ENCODE results near the gene TRIO. TPM values are rescaled to one million over a fixed set of nuclear protein-coding genes. Genes with fewer than 3 reads are reported as not detected.

Gene TRIO
- polyA plus RNA-seq, 3 donors = 104 to 124 (median 116) TPM

GRCh38 chr5:14228219-14228618 is 85.1 kb downstream of the TRIO start:
- DNase-seq (ENCODE audit: extremely low read depth in 1 of 11, low read depth in 9 of 11, low spot score in 4 of 11) = no peak

- no peak for DNase-seq (ENCODE audit: extremely low read depth in 1 of 11, low read depth in 9 of 11, low spot score in 4 of 11)
Observed at GRCh38 chr5:14229181-14229580, 86.0 kb downstream of the TRIO start.

- DNase-seq (ENCODE audit: extremely low read depth in 1 of 11, low read depth in 9 of 11, low spot score in 4 of 11) = no peak
Observed at GRCh38 chr5:14229734-14230133, 86.6 kb downstream of the TRIO start.

GRCh38 chr5:14231156-14231555 is 88.0 kb downstream of the TRIO start:
- DNase-seq (ENCODE audit: extremely low read depth in 1 of 11, low read depth in 9 of 11, low spot score in 4 of 11) = no peak

GRCh38 chr5:14231890-14232289 is 88.7 kb downstream of the TRIO start:
- DNase-seq (ENCODE audit: extremely low read depth in 1 of 11, low read depth in 9 of 11, low spot score in 4 of 11) = no peak

GRCh38 chr5:14234204-14234603 is 91.1 kb downstream of the TRIO start:
- no peak for DNase-seq (ENCODE audit: extremely low read depth in 1 of 11, low read depth in 9 of 11, low spot score in 4 of 11)

GRCh38 chr5:14235872-14236271 is 92.7 kb downstream of the TRIO start:
- no peak for DNase-seq (ENCODE audit: extremely low read depth in 1 of 11, low read depth in 9 of 11, low spot score in 4 of 11)

- no peak for DNase-seq (ENCODE audit: extremely low read depth in 1 of 11, low read depth in 9 of 11, low spot score in 4 of 11)
Observed at GRCh38 chr5:14236757-14237156, 93.6 kb downstream of the TRIO start.

GRCh38 chr5:14237317-14238086 is 94.4 kb downstream of the TRIO start:
- no peak for DNase-seq (ENCODE audit: extremely low read depth in 1 of 11, low read depth in 9 of 11, low spot score in 4 of 11)

- DNase-seq (ENCODE audit: extremely low read depth in 1 of 11, low read depth in 9 of 11, low spot score in 4 of 11) = no peak
Observed at GRCh38 chr5:14238272-14238671, 95.1 kb downstream of the TRIO start.

GRCh38 chr5:14239404-14239803 is 96.3 kb downstream of the TRIO start:
- no peak for DNase-seq (ENCODE audit: extremely low read depth in 1 of 11, low read depth in 9 of 11, low spot score in 4 of 11)

- DNase-seq (ENCODE audit: extremely low read depth in 1 of 11, low read depth in 9 of 11, low spot score in 4 of 11) = no peak
Observed at GRCh38 chr5:14239951-14240350, 96.8 kb downstream of the TRIO start.

- DNase-seq (ENCODE audit: extremely low read depth in 1 of 11, low read depth in 9 of 11, low spot score in 4 of 11) = no peak
Observed at GRCh38 chr5:14240359-14240758, 97.2 kb downstream of the TRIO start.

- no peak for DNase-seq (ENCODE audit: extremely low read depth in 1 of 11, low read depth in 9 of 11, low spot score in 4 of 11)
Observed at GRCh38 chr5:14241141-14241540, 98.0 kb downstream of the TRIO start.

GRCh38 chr5:14242447-14242846 is 99.3 kb downstream of the TRIO start:
- DNase-seq (ENCODE audit: extremely low read depth in 1 of 11, low read depth in 9 of 11, low spot score in 4 of 11) = no peak

GRCh38 chr5:14242871-14243383 is 99.8 kb downstream of the TRIO start:
- DNase-seq (ENCODE audit: extremely low read depth in 1 of 11, low read depth in 9 of 11, low spot score in 4 of 11) = no peak

- no peak for DNase-seq (ENCODE audit: extremely low read depth in 1 of 11, low read depth in 9 of 11, low spot score in 4 of 11)
Observed at GRCh38 chr5:14243766-14244165, 100.6 kb downstream of the TRIO start.

- DNase-seq (ENCODE audit: extremely low read depth in 1 of 11, low read depth in 9 of 11, low spot score in 4 of 11) = no peak
Observed at GRCh38 chr5:14244721-14245120, 101.6 kb downstream of the TRIO start.

- no peak for DNase-seq (ENCODE audit: extremely low read depth in 1 of 11, low read depth in 9 of 11, low spot score in 4 of 11)
Observed at GRCh38 chr5:14245132-14245925, 102.2 kb downstream of the TRIO start.

- DNase-seq (ENCODE audit: extremely low read depth in 1 of 11, low read depth in 9 of 11, low spot score in 4 of 11) = no peak
Observed at GRCh38 chr5:14246350-14247053, 103.4 kb downstream of the TRIO start.
